CD4-positive, CD25-positive, alpha-beta regulatory T cell (primary cell): ENCODE data around the gene TTI1. TPM values are rescaled to one million over a fixed set of nuclear protein-coding genes. Genes with fewer than 3 reads are reported as not detected.

Experiments
- polyA plus RNA-seq, 4 donors: library from polyadenylated mRNA; unstranded; fragments of 300-500 nt; fragmentation: Illumina TruSeq; gene quantifications; one replicate each; pipeline ENCODE4 v1.2.3, GENCODE V29; 2021
- total RNA-seq: library from RNA; stranded (reverse); gene quantifications from one replicate; pipeline ENCODE4 v1.2.3, GENCODE V29; 2022

TTI1 gene
- total and polyA plus RNA-seq, 5 donors from 2014 or later: 15.2 to 21.2 (median 16.3) TPM

Other genes starting within 250 kb of the TTI1 start
- not detected for gene VSTM2L, start 130.3 kb downstream of the TTI1 start, total RNA-seq
- not detected for gene VSTM2L, start 130.3 kb downstream of the TTI1 start, polyA plus RNA-seq
- 54.0 TPM for gene RPRD1B, start 290 bp upstream of the TTI1 start, total RNA-seq
- gene RPRD1B, start 290 bp upstream of the TTI1 start, polyA plus RNA-seq: 1 to 10 TPM; 3.8 to 6.2 (median 4.3) TPM
- not detected for gene TGM2, start 131.8 kb upstream of the TTI1 start, total RNA-seq
- under 1 TPM in 1 of 4 donors, not detected in 3; 0.13 TPM for gene TGM2, start 131.8 kb upstream of the TTI1 start, polyA plus RNA-seq
- gene KIAA1755, start 227.3 kb upstream of the TTI1 start, total RNA-seq: not detected
- gene KIAA1755, start 227.3 kb upstream of the TTI1 start, polyA plus RNA-seq: not detected